Naive thymus-derived CD4-positive, alpha-beta T cell (primary cell): ENCODE results near the gene GNA14. TPM values are rescaled to one million over a fixed set of nuclear protein-coding genes. Genes with fewer than 3 reads are reported as not detected.
"Not testable (repeated sequence)": the region's sequence is repeated elsewhere in the genome, so short reads cannot be mapped to it uniquely, and the experiment has no call there.

Experiments used
- ATAC-seq: fragments of 150-1000 bp; cut with Tn5 transposase; 2 replicates; pipeline ENCODE4 v1.10.0; 2021; ENCODE audit warnings: mild to moderate bottlenecking, moderate library complexity
- CTCF ChIA-PET: fragments of 350-600 bp; sonication (Branson Sonifier 250); formaldehyde crosslinking; loops from one replicate; lab custom pipeline; 2021; ENCODE audit warnings: antibody characterized with exemption; lab: Charles Lee
- POLR2A ChIA-PET: fragments of 350-600 bp; sonication (Branson Sonifier 250); formaldehyde crosslinking; loops from one replicate; lab custom pipeline; 2021; ENCODE audit warnings: antibody characterized with exemption, inconsistent platforms; lab: Charles Lee
- DNase-seq, 9 donors: peaks; one replicate each; pipeline versions ENCODE4 v3.0.0 to v3.0.0-alpha.2; 2020 to 2022; ENCODE audit warnings: mixed read lengths in 1 of 9
- H3K27ac ChIP-seq: one replicate; pipeline ENCODE4 v1.7.0; 2013; ENCODE audit warnings: mild to moderate bottlenecking, low read depth, low read length, moderate library complexity
- H3K27me3 ChIP-seq, 2 donors: one replicate each; pipeline ENCODE4 v1.7.0; 2013; ENCODE audit warnings: low read length in 2 of 2, mild to moderate bottlenecking in 2 of 2, moderate library complexity in 2 of 2; ENCODE audit not compliant: control insufficient read depth in 2 of 2, insufficient read depth in 2 of 2
- H3K36me3 ChIP-seq, 3 experiments: 1 replicate in 2 of 3; 2 replicates in 1 of 3; pipeline ENCODE4 v1.7.0; 2013; ENCODE audit warnings: low read length in 3 of 3, mild to moderate bottlenecking in 3 of 3, moderate library complexity in 1 of 3; ENCODE audit not compliant: insufficient read depth in 3 of 3, control insufficient read depth in 2 of 3
- H3K4me1 ChIP-seq, 2 donors: one replicate each; pipeline ENCODE4 v1.7.0; 2013; ENCODE audit warnings: low read length in 2 of 2, mild to moderate bottlenecking in 2 of 2, moderate library complexity in 1 of 2; ENCODE audit not compliant: control insufficient read depth in 2 of 2, insufficient read depth in 2 of 2
- H3K4me3 ChIP-seq: 2 replicates; pipeline ENCODE4 v1.7.0; 2013; ENCODE audit warnings: mild to moderate bottlenecking, low read length
- H3K9me3 ChIP-seq, 3 experiments: 1 replicate in 2 of 3; 2 replicates in 1 of 3; pipeline ENCODE4 v1.7.0; 2013; ENCODE audit warnings: low read length in 3 of 3; ENCODE audit not compliant: control insufficient read depth in 2 of 3
- H3K27ac Mint-ChIP-seq, 9 donors: one replicate each; pipeline ENCODE4 v1.8.0; 2020 to 2022; ENCODE audit warnings: mixed read lengths in 9 of 9, mild to moderate bottlenecking in 8 of 9, moderate library complexity in 5 of 9, inconsistent platforms in 2 of 9
- H3K27me3 Mint-ChIP-seq, 5 donors: one replicate each; pipeline ENCODE4 v1.8.0; 2021 to 2022; ENCODE audit warnings: mixed read lengths in 5 of 5, mild to moderate bottlenecking in 1 of 5
- H3K36me3 Mint-ChIP-seq, 5 donors: one replicate each; pipeline ENCODE4 v1.8.0; 2020 to 2022; ENCODE audit warnings: mixed read lengths in 5 of 5, mild to moderate bottlenecking in 3 of 5, inconsistent platforms in 1 of 5
- H3K4me1 Mint-ChIP-seq, 7 donors: one replicate each; pipeline ENCODE4 v1.8.0; 2020 to 2022; ENCODE audit warnings: mixed read lengths in 7 of 7, mild to moderate bottlenecking in 3 of 7, inconsistent platforms in 1 of 7
- H3K4me3 Mint-ChIP-seq, 10 donors: one replicate each; pipeline ENCODE4 v1.8.0; 2020 to 2022; ENCODE audit warnings: mild to moderate bottlenecking in 10 of 10, mixed read lengths in 10 of 10, moderate library complexity in 6 of 10, inconsistent platforms in 2 of 10
- H3K9me3 Mint-ChIP-seq, 11 donors: one replicate each; pipeline ENCODE4 v1.8.0; 2020 to 2022; ENCODE audit warnings: mixed read lengths in 11 of 11, mild to moderate bottlenecking in 4 of 11, inconsistent platforms in 1 of 11, moderate library complexity in 1 of 11
- intact Hi-C, 2 donors: fragments of 100-400 bp; cut with micrococcal nuclease; formaldehyde crosslinking; loops; one replicate each; pipeline ENCODE4 v1.15.1; 2023
- polyA plus RNA-seq, 2 donors: library from polyadenylated mRNA; unstranded; fragments of 300-500 nt; fragmentation: Illumina TruSeq; gene quantifications; one replicate each; pipeline ENCODE4 v1.2.3, GENCODE V29; 2021
- total RNA-seq, 6 experiments: library from RNA in 5 of 6; stranded (reverse) in 5 of 6; gene quantifications; 1 replicate in 5 of 6; 2 replicates in 1 of 6; pipeline ENCODE4 v1.2.3 and lab custom pipeline; 2021 to 2026

The GNA14 gene
- total and polyA plus RNA-seq, 7 experiments from 2014 or later = 0.34 TPM; not detected in 6

DNA sequence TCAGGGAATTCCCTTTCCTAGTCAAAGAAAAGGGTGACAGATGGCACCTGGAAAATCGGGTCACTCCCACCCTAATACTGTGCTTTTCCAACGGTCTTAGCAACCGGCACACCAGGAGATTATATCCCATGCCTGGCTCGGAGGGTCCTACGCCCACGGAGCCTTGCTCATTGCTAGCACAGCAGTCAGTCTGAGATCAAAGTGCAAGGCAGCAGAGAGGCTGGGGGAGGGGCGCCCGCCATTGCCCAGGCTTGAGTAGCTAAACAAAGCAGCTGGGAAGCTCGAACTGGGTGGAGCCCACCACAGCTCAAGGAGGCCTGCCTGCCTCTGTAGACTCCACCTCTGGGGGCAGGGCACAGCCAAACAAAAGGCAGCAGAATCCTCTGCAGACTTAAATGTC, 239.6 kb downstream of the GNA14 start:
- ATAC-seq, H3K27me3 Mint-ChIP-seq, H3K4me1 Mint-ChIP-seq, POLR2A ChIA-PET, H3K27me3 ChIP-seq, H3K4me3 ChIP-seq, H3K4me3 Mint-ChIP-seq, H3K36me3 ChIP-seq, H3K9me3 ChIP-seq, intact Hi-C loops, CTCF ChIA-PET, H3K27ac Mint-ChIP-seq, H3K27ac ChIP-seq, H3K4me1 ChIP-seq, DNase-seq: not testable (repeated sequence)
- Mint-ChIP-seq H3K9me3 (peaks cover 0 to 15% (median 4%) of the 10 kb centered on the region in 11 donors), H3K36me3 (peaks cover 19 to 56% (median 40%) of the 10 kb centered on the region in 5 donors)

DNA sequence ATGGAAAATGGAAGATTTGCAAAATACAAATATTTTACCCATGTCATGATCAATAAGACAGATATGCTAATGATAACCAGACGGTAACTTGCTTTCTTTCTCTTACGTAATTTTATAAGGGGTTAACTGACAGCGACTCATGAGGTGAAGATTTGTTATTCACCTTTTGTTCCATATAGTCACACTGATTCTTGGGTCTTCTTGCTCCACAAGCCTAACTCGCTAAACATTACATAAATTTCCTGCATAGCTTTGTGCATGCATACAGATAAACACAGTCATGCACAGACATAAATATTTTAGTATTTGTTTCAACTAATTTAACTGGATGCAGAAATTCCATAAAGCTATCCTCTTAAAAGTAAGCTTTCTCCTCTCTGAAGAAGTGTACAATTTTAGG, 244.9 kb downstream of the GNA14 start:
- H3K4me1 Mint-ChIP-seq = peaks cover 0 to 4% (median 0%) of the 10 kb centered on the region in 7 donors
- H3K36me3 Mint-ChIP-seq = peaks cover 20 to 48% (median 41%) of the 10 kb centered on the region in 5 donors
- no peak for DNase-seq
- Histone ChIP-seq H3K27ac (no peak overlapping the region), H3K4me3 (no peak overlapping the region), H3K9me3 (no peaks in the 10 kb centered on the region), H3K27me3 (no peaks in the 10 kb centered on the region), H3K36me3 (peaks cover 0 to 9% (median 4%) of the 10 kb centered on the region in 3 experiments), H3K4me1 (no peaks in the 10 kb centered on the region)
- ATAC-seq = no peak
- no peak overlapping the region for H3K27ac Mint-ChIP-seq
- H3K9me3 Mint-ChIP-seq = peaks cover 0 to 3% (median 2%) of the 10 kb centered on the region in 11 donors
- no peak overlapping the region for H3K4me3 Mint-ChIP-seq
- ChIA-PET POLR2A (no interaction called here), CTCF (interaction anchor here (0.6 kb wide), 1 partner anchor 311 kb away, joined by 3 read pairs; no protein-coding TSS in a partner anchor)
- intact Hi-C loops = no loop called here
- H3K27me3 Mint-ChIP-seq = no peaks in the 10 kb centered on the region

DNA sequence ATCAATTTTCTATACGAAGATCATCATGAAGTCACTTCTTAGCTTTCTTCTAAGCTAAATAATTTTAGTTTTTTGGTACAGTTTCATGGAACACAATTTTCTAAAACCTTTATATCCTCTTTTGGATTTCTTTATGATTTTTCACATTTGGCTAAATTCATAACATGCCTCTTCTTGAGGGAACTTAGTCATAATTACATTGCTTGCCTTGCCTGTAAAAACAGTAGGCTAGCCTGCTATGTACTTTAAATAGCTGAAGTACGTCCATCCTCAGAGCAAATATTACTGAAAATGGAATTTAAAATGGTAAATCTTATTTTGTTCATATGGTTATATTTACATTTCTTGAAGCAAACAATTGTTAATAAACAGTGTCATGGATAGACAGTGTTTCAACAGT, 245.8 kb downstream of the GNA14 start:
- H3K36me3 ChIP-seq = peaks cover 0 to 5% (median 4%) of the 10 kb centered on the region in 3 experiments
- H3K9me3 Mint-ChIP-seq = no peaks in the 10 kb centered on the region
- POLR2A ChIA-PET = no interaction called here
- DNase-seq = no peak
- intact Hi-C loops = no loop called here
- no peak overlapping the region for H3K27ac Mint-ChIP-seq
- CTCF ChIA-PET = no interaction called here
- ATAC-seq = no peak
- no peaks in the 10 kb centered on the region for H3K4me1 ChIP-seq
- H3K27me3 Mint-ChIP-seq = no peaks in the 10 kb centered on the region
- no peak overlapping the region for H3K4me3 Mint-ChIP-seq
- no peaks in the 10 kb centered on the region for H3K9me3 ChIP-seq
- no peak overlapping the region for H3K4me3 ChIP-seq
- no peaks in the 10 kb centered on the region for H3K27me3 ChIP-seq
- H3K27ac ChIP-seq = no peak overlapping the region
- peaks cover 15 to 40% (median 34%) of the 10 kb centered on the region in 5 donors for H3K36me3 Mint-ChIP-seq
- H3K4me1 Mint-ChIP-seq = peaks cover 0 to 4% (median 0%) of the 10 kb centered on the region in 7 donors

DNA sequence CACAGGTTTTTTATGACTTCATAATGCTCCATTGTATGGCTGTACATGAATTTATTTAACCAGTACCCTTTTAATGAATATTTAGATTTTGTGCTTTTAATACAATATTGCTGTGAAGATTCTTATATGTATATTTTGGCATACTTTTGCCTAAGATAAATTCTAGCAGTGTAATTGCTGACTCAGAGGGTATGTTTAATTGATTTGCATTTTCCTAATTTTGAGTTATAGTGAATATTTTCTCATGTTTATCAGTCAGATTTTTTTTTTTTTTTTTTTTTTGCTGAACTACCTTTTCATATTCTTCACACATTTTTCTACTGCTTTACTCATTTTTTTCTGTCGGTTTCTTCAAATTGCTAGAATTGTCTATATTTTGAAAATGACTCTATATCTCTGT, 248.2 kb downstream of the GNA14 start:
- H3K27ac Mint-ChIP-seq = no peak overlapping the region
- peaks cover 3 to 19% (median 15%) of the 10 kb centered on the region in 5 donors for H3K36me3 Mint-ChIP-seq
- H3K9me3 Mint-ChIP-seq = no peaks in the 10 kb centered on the region
- Histone ChIP-seq H3K4me3 (no peak overlapping the region), H3K27me3 (no peaks in the 10 kb centered on the region), H3K36me3 (no peaks in the 10 kb centered on the region), H3K4me1 (no peaks in the 10 kb centered on the region), H3K27ac (no peak overlapping the region), H3K9me3 (no peaks in the 10 kb centered on the region)
- no peaks in the 10 kb centered on the region for H3K27me3 Mint-ChIP-seq
- no peak for ATAC-seq
- no peak for DNase-seq
- POLR2A ChIA-PET = no interaction called here
- no peak overlapping the region for H3K4me3 Mint-ChIP-seq
- peaks cover 0 to 3% (median 0%) of the 10 kb centered on the region in 7 donors for H3K4me1 Mint-ChIP-seq
- intact Hi-C loops = no loop called here
- CTCF ChIA-PET = no interaction called here

DNA sequence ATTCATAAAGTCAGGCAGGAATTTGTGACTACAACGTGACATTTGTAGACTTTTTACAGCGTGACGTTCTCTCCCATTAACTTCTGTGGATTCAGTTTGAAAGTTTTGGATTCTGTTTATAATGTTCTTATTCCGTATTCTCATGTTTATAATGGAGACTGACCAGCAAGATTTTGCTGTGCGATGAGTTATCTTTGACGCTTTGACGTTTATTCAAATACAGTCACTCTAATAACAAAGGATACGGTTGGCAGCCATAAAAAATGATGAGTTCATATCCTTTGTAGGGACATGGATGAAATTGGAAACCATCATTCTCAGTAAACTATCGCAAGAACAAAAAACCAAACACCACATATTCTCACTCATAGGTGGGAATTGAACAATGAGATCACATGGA, 249.5 kb downstream of the GNA14 start:
- CTCF ChIA-PET, DNase-seq, POLR2A ChIA-PET, H3K4me1 ChIP-seq, H3K36me3 Mint-ChIP-seq, H3K27me3 Mint-ChIP-seq, ATAC-seq, intact Hi-C loops, H3K36me3 ChIP-seq, H3K27ac Mint-ChIP-seq, H3K9me3 ChIP-seq, H3K4me1 Mint-ChIP-seq, H3K27me3 ChIP-seq, H3K27ac ChIP-seq, H3K4me3 Mint-ChIP-seq, H3K9me3 Mint-ChIP-seq, H3K4me3 ChIP-seq: not testable (repeated sequence)

DNA sequence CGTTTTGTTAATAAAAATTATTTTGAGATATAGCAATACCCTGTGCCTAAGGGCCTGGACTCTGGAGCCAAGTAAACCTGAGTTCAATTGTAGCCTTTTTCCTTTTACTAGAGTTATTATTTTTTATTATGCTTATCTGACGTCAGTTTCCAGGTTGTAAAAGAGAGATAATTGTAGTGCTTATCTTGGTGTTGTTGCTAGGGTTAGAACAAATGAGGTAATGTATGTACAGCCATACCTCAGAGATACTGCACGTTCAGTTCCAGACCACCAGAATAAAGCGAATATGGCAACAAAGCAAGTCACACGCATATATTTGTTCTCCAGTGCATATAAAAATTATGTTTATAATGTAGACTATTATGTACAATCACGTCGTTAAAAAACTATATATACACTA, 255.8 kb downstream of the GNA14 start:
- Mint-ChIP-seq H3K9me3 (peaks cover 0 to 6% (median 0%) of the 10 kb centered on the region in 11 donors), H3K27ac (no peak overlapping the region), H3K36me3 (peaks cover 0 to 13% (median 8%) of the 10 kb centered on the region in 5 donors), H3K4me1 (no peaks in the 10 kb centered on the region), H3K27me3 (no peaks in the 10 kb centered on the region), H3K4me3 (no peak overlapping the region)
- H3K9me3 ChIP-seq = no peaks in the 10 kb centered on the region
- CTCF ChIA-PET = no interaction called here
- intact Hi-C loops = no loop called here
- no peak for DNase-seq
- H3K36me3 ChIP-seq = no peaks in the 10 kb centered on the region
- POLR2A ChIA-PET = no interaction called here
- no peak overlapping the region for H3K4me3 ChIP-seq
- ATAC-seq = no peak
- no peaks in the 10 kb centered on the region for H3K4me1 ChIP-seq
- H3K27me3 ChIP-seq = no peaks in the 10 kb centered on the region
- no peak overlapping the region for H3K27ac ChIP-seq

DNA sequence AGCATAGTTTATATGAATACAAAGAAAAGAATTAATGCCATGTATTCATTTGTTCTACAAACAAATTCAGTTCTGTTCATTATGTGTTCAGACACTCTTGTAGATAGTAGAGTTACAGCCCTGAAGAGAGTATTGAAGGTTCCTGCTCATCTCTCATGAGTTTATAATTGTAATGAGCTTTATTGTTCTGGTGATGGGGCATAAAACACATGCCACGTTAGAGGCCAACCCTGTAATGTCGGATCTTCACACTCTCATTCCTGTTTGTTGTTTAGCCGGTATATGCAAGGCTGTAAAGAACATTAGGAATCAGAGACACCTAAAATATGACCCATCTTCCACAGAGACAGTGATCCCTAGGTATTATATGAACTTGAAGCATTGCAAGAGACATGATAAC, 256.3 kb downstream of the GNA14 start:
- H3K4me3 ChIP-seq = no peak overlapping the region
- Mint-ChIP-seq H3K27me3 (no peaks in the 10 kb centered on the region), H3K4me1 (no peaks in the 10 kb centered on the region), H3K27ac (no peak overlapping the region), H3K36me3 (peaks cover 0 to 15% (median 10%) of the 10 kb centered on the region in 5 donors), H3K4me3 (no peak overlapping the region), H3K9me3 (peaks cover 0 to 6% (median 0%) of the 10 kb centered on the region in 11 donors)
- H3K36me3 ChIP-seq = no peaks in the 10 kb centered on the region
- no peaks in the 10 kb centered on the region for H3K9me3 ChIP-seq
- DNase-seq (no peak), ATAC-seq (no peak)
- ChIA-PET POLR2A (no interaction called here), CTCF (no interaction called here)
- H3K27me3 ChIP-seq = no peaks in the 10 kb centered on the region
- H3K27ac ChIP-seq = no peak overlapping the region
- intact Hi-C loops = no loop called here
- no peaks in the 10 kb centered on the region for H3K4me1 ChIP-seq
